Measurements from ENCODE around the gene CCS.
"Not testable (repeated sequence)": the region's sequence is repeated elsewhere in the genome, so short reads cannot be mapped to it uniquely, and the experiment has no call there.

The CCS gene

DNA sequence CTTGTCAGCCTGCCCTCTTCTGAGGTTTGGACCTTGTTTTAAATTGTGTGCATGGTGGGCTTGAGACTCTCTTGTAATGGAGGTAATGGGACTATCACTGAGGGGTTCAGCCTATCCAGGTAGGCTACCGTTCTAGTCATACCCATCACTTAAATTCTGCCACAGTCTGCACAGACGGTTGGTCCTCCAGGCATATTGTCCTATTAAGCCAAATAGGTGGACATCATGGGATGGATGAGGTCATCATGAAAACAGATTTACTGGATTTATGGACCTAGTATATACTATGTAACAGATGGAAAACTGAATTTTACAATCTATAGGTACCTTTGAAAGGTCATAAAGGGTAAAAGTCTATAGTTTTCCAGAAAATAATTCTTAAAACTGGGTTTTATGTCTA is 36.4 kb downstream of the CCS start:
- DNase-seq, result no peak

DNA sequence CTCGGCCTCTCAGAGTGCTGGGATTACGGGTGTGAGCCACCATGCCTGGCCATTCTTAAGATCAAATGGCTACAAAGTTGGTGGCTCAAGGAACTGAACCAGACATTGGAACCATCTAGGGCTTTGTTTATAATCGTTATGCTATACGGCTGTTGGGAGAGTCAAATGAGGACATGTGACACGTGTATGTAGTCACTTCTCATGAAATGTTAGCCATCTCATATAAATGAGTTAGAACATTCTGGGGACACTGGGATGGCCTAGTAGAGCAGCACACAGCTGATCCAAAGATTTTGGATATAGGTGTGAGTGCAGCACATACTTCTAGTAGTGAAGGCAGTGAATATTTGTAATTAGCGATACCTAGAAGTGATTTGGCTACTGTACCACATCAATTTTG is 38.9 kb downstream of the CCS start:
- DNase-seq, result no peak

DNA sequence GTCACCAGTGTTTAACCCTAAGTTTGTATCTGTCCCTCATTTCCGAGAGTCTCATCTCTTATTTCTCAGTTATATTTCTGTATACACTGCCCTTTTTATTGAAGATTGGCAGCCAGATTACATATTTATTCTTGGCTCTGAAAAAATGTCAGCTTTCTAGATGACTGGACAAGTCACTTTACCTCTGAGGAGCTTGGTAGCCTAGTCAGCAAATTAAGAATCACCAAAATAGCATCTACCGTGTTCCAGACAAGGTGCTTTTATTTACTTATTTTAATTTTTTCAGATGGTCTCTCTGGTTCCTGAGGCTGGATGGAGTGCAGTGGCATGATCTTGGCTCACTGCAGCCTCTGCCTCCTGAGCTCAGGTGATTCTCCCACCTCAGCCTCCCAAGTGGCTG is 40.0 kb downstream of the CCS start:
- no peak for DNase-seq

DNA sequence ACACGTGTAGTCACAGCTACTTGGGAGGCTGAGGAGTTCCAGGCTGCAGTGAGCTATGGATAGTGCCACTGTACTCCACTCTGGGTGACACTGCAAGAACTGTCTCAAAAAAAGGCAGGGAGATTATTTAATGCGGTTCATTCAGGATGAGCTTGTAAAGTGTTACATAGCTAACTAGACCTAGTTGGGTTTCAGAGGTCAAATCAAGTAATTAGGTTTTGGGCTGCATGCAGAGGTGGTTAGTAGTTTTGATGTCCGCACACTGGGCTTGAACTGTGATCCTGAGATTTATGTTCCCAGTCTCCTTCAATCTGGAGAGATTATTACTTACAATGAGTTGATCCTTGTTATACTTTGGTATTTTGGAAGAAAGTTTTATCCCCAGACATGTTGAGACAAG is 43.4 kb downstream of the CCS start:
- DNase-seq, result no peak

DNA sequence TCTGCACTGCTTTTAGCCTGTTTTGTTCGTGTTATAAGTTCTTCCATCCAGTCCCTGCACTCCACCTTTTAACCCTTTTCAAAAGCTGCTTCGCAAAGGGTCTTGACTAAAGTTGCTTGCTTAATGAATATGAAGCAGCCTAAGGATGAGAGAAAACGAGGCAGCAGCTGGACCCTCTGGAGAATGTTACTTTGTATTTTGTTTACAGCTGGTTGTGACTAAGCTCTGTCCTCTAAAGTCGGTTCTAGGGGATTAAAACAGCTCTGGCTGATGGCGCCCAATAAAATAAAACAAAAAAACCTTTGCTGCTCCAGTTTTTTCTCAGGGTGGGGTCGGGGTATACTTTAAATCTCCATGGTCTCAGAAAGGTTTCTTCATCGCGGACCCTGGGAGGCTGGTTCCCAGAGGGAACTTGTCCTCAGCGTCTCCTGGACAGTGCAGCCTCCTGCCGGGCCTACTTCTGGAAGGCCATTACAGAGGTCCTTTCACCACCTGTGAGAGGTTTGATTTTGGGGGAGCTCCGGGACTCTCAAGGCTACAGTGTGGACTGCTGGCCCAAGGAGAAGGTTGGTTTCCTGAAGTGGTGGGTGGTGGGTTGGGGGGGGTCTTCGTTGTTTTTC is 44.7 kb downstream of the CCS start:
- no peak for DNase-seq

DNA sequence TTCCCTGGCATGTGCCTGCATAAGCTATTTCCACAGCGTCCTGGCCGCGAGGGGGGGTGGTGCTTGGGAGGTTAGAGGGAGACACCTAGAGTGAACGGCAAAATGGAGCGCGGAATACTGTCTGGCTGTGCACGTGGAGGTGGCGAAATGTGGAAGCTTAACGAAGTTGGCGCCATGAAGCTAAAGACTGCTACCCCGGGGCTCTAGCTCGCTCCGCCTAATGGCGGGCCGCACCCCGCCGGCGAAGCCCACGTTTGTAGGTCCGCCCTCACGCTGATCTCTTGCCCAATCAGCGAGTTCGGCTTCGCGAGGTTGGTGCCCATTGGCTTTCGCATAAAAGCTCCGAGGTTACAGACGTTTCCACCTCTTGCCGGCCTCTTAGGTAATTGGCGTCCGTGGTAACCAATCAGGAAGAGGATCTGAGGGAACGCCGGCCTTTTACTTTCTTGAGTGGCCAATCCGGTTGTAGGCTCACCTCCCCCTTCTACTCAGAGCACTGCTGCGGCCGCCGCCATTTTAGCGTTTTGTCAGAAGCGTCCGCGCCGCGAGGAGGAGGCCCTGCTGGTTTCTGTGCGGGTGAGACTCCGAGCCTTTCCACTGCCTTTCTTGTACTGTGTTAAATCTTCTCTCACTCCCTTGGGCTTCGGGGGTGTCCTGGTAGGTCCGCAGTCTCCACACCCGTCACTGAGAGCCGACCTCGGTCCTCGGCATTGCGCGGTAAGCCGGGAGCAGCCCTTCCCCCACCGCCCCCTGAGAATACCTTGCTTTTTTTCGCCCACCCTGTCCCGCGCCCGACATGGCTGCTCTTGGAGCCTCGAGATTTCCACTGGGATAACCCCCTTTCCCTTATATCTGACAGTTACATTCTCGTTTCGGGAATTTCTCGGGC is 45.4 kb downstream of the CCS start, which contains the start of gene RBM4:
Gene RBM4 (plus strand): TSS at position 527 of the 889 bp plus-strand sequence. CDS start 1,009 bp downstream, outside the sequence.
- peak; percentile 91 to 93 for DNase-seq

DNA sequence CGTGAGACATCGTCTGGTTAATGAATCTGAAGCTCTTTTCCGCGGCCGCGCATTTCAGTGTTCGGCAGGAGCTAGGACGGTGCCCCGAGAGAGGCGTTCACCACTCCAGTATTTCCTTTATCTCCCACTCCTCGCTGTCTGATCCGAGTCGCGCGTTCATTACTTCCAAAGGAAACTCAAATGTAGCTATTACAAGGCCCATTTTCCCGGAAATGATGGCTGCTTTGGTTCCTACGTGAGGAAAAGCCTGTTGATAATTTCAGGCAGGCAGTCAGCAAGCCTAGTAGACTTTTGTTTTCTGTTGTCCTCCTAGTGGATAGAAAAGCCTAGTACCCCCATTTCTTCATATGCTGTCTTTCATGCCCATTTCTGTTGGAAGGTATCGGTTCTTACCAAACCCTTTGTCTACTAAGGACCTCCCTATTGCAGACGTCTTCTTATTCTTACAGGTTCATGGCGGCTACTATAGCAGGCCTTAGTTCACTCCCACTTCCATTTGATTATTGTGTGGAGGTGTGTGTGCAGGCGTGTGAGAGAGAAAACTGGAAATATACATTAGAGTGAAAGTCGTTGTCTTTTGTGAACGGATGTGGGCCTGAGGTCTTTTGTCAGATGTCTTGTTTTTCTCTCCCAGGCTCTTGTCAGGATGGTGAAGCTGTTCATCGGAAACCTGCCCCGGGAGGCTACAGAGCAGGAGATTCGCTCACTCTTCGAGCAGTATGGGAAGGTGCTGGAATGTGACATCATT is 46.3 kb downstream of the CCS start:
- DNase-seq, result no peak

DNA sequence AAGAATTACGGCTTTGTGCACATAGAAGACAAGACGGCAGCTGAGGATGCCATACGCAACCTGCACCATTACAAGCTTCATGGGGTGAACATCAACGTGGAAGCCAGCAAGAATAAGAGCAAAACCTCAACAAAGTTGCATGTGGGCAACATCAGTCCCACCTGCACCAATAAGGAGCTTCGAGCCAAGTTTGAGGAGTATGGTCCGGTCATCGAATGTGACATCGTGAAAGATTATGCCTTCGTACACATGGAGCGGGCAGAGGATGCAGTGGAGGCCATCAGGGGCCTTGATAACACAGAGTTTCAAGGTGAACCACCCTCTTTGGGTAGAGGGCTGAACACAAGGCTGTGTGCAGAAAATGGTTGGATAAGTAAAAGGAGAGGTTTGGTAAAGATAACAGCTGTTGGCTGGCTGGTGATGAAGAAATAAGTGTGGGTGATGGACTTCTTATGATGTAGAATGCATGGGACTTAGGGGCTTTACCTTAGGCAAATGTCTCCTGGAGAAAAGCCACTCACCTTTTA is 46.9 kb downstream of the CCS start:
- not testable (repeated sequence) for DNase-seq

DNA sequence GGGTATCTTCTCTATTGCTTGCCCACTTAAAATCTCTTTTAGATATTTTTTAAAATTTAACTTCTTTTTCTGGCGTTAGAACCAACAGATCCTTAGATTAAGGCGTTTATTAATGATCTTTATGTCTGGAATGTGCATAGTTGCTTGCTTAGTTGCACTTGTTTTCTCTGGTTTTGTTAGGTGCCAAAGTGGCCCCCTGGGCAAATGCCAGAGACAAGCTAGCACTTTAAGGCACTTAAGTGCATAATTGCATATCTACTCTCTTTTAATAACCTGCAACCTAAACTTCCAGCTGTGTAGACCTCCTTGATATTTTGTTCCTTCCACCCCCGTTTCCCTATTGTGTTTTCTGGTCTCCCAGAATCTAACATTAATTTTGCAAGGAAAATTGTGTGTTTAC is 48.8 kb downstream of the CCS start:
- no peak for DNase-seq

DNA sequence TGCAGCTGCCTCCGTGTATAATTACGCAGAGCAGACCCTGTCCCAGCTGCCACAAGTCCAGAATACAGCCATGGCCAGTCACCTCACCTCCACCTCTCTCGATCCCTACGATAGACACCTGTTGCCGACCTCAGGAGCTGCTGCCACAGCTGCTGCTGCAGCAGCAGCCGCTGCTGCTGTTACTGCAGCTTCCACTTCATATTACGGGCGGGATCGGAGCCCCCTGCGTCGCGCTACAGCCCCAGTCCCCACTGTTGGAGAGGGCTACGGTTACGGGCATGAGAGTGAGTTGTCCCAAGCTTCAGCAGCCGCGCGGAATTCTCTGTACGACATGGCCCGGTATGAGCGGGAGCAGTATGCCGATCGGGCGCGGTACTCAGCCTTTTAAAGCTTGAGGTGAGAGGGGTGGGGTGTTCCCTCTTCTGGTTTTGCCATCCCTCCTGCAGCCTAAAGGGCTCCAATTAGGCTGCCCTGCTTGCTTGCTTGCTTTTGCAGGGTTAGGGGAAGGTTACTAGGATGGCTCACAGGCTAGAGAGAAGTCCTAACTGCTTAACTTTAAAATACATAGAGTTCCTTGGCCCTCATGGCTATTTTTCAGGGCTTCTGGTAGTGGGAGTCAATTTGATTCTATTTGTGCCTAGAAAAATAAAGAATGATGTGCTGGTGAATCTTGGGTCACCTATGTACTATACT is 50.9 kb downstream of the CCS start:
- no peak for DNase-seq

DNA sequence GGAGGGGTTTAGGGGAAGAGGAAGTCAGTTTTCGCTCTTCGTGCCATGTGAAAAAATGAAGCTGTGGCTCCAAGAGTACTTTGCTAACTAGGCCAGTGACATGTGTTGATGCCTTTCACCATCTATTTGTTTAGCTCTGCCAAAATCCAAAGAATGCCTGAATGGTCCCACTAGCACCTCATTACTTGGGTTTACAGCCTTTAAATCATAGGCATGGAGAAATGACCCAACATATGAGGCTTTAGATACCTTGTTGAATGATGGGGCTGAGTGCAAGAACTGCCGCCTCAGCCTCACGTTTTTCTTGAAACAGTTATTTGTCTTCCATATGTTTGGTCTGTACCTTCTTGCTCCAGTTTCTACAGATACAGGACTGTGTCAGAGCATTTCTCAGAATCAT is 53.8 kb downstream of the CCS start:
- no peak for DNase-seq

DNA sequence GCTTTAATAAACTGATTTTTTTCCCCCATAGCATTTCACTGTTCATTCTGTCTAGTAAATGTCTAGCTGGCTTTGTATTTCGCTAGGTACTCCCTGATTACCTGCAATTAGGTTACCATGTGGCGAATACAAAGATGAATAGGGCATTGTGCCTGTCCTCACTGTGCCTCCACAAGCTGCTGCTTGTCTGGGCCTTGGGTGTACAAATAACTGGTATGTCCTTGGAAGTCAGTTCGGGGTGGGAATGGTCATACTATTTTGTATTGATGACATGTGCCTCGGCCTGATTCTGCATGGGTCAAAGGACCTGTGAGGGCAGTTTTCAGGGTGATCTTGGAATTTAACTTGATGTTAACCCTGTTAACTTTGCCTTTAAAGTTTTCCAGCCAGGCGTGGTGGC is 56.9 kb downstream of the CCS start:
- DNase-seq, result no peak

DNA sequence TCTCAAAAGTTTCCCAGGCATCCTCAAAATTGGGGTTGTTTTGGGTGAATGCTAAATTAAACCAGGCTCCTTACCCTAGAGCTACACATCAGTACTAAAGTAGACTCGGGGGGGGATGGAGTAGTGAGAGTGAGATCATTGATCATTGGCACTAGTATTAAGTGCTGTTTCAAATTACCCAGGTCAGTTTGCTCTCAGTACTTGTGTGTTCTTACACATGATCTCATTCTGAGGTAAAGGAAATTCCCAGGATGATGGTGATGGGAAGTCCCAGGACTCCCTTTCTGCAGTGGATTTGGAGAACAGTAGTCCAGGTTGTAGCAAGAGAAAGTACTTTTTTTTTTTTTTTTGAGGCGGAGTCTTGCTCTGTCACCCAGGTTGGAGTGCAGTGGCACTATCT is 58.0 kb downstream of the CCS start:
- no peak for DNase-seq

DNA sequence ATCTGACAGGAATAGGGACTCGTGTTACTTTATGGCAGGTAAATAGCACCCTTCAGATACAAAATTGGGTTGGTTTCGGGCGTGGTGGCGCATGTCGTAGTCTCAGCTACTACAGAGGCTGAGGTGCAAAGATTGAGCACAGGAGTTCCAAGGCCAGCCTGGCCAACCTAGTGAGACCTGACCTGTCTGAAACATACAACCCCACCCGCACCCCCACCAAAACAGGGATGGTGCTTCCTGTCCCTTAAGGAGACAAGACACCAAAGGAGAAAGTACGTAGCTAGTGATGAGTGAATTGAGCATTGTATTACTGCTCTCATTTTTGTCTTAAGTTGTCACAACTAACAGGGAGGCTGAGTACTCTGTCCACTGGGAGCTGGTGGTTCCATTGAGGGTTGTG is 59.7 kb downstream of the CCS start:
- no peak for DNase-seq

DNA sequence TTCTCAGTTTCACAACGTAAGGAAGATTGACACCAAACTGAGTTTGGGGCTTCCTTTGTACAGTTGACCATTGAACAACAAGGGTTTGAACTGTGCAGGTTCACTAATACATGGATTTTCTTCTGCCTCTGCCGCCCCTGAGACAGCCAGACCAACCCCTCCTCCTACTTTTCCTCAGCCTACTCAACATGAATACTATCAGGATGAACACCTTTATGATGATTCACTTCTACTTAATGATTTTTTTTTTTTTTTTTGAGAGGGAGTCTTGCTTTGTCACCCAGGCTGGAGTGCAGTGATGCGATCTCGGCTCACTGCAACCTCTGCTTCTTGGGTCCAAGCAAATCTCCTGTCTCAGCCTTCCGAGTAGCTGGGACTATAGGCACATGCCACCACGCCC is 60.1 kb downstream of the CCS start:
- DNase-seq, result no peak
